HTR-8/SVneo (cell line): ENCODE data around the gene STXBP5.
"Not testable (repeated sequence)": the region's sequence is repeated elsewhere in the genome, so short reads cannot be mapped to it uniquely, and the experiment has no call there.

ENCODE experiments used
- DNase-seq: peaks from one replicate; pipeline ENCODE4 v3.0.0; 2011; ENCODE audit warnings: low spot score, mixed read lengths; ENCODE audit not compliant: insufficient read length
- FAIRE-seq: peaks from 2 replicates; lab custom pipeline; 2011; peaks lifted over from hg19 to GRCh38; lab: Jason Lieb, UNC

STXBP5 gene

DNA sequence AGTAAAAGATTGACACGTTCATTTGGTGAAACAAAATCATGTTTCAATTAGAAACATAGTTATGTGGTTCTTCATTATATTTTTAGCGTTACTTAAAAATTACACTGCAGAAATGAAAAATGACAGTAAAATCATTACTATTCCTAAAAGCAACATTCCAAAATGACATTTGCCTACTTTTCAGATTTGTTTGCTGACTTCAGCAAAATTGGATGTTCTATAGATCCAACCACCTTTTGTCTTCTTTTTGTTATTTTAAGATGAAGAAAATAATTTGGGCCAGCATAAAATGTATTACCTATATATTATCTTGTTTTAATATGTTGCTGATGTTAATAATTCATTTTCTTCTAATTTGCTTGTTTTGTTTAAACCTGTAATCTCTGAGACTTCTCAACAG lies 30.5 kb downstream of the STXBP5 start:
- no peak for FAIRE-seq

DNA sequence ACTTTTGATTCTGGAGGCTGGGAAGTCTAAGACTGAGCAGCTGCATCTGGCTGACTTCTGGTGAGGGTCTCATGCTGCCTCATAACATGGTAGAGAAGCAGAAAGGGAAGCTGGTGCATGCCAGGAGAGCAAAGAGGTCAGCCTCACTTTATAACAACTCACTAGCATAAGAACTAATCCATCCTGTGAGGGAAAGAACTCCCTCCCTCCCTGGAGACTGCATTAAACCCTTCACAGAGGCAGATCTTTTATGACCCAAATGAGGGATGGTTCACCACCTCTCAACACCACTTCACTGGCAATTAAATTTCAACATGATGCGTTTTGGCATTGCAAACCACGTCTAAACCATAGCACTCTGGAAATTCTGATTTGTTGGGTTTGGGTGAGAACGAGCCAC lies 33.9 kb downstream of the STXBP5 start:
- no peak for DNase-seq
- no peak for FAIRE-seq

More for the DNA sequence above, 30.5 kb downstream of the STXBP5 start:
- no peak for DNase-seq

DNA sequence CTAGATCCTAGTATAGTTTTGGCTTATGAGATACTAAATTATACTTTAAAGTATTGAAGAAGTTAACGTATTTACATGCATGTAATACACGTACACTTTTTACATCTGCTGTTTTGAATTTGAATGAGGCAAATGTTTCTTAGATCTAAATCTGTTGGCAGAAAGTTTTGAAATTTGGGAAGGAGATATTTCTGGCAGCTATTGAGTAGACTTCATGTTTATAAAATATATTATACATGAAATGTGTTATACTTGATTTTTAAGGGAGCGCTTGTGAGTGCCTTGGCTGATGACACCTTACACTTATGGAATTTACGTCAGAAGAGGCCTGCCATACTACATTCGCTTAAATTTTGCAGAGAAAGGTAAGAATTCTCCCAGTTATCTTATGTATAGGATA lies 34.7 kb downstream of the STXBP5 start:
- FAIRE-seq, result no peak

DNA sequence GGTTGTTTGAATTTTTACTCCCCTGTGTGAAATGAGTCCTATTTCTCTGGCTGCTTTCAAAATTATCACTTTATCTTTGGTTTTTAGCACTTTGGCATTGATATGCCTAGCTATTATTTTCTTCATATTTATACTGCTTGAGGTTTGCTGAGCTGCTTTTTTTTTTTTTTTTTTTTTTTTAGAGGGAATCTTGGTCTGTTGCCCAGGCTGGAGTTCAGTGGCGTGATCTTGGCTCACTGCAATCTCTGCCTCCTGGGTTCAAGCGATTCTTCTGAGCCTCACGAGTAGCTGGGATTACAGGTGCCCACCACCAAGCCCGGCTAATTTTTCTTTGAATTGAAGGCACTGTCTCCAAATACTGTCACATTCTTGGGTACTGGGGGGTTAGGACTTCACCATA lies 40.6 kb downstream of the STXBP5 start:
- FAIRE-seq (no peak), DNase-seq (no peak)

More for the DNA sequence above, 34.7 kb downstream of the STXBP5 start:
- DNase-seq, result no peak

DNA sequence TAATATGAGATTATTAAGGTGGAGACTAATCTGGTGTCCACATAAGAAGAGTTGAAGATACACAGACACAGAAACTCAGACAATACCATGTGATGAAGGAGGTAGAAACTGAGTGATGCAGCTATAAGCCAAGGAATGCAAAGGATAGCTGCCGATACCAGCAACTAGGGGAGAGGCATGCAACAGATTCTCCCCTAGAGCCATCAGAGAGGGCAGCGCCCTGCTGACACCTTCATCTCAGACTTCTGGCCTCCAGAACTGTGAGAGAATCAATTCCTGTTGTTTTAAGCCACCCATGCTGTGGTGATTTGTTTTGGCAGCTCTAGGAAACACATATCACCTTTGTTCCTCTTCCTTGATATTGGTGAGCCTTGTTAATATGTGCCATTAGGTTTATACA lies 41.5 kb downstream of the STXBP5 start:
- no peak for DNase-seq
- no peak for FAIRE-seq

DNA sequence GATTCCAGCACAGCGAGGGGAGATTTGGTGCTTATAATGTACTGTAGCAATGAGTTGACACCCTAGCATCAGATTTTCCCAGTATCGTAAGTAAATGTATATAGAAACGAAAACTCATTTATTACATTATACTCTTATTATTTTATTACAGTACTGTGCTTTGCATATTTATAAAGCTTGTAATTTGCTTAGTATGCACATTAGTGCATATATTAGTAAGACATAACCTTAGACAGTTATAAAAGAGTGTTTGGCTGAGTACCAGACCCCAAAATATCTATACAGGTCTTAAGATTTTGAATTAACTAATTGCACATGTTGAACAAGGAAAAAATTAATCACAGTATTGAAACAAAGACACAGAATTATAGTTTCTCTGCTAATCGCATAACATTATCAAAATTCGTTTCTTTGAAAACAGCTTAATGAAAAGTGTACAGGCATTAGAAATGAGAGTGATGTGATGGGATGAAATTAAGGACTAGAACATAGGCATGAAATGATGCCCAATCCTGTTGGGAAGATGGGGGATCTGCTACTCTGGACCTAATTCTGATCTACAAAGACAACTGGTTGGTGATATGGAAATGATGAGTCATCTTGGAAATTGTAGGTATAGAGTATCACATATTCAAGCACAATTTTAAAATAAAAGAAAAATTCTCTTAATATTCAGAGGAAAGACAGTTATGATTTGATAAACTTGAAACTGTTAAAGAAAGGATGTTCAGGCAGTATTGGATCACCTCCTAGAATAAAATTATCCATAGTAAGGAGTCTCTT lies 42.8 kb downstream of the STXBP5 start:
- DNase-seq (no peak), FAIRE-seq (no peak)

DNA sequence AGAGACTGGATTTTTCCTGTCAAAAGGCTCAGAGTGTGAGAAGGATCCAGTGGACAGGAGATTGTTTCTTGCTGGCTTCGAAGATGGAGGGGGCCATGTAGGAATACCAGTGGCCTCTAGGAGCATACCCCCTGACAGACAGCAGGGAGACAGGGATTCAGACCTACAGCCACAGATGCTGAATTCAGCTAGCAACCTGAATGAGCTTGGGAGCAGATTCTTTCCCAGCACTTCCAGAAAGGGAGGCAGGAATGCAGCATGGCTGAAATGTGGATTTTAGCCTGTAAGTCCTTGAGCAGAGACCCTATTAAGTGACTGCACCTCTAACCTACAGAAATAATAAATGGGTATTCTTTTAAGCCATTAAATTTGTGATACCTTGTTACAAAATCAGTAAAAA lies 44.6 kb downstream of the STXBP5 start:
- FAIRE-seq, result no peak
- no peak for DNase-seq

DNA sequence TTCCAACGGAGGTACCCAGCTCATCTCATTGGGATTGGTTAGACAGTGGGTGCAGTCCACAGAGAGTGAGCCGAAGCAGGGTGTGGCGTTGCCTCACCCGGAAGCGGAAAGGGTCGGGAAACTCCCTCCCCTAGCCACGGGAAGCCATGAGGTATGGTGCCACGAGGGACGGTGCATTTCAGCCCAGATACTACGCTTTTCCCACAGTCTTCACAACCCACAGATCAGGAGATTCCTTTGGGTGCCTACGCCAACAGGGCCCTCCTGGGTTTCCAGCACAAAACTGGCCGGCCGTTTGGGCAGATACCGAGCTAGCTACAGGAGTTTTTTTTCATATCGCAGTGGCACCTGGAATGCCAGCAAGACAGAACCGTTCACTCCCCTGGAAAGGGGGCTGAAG lies 46.9 kb downstream of the STXBP5 start:
- FAIRE-seq, result no peak

DNA sequence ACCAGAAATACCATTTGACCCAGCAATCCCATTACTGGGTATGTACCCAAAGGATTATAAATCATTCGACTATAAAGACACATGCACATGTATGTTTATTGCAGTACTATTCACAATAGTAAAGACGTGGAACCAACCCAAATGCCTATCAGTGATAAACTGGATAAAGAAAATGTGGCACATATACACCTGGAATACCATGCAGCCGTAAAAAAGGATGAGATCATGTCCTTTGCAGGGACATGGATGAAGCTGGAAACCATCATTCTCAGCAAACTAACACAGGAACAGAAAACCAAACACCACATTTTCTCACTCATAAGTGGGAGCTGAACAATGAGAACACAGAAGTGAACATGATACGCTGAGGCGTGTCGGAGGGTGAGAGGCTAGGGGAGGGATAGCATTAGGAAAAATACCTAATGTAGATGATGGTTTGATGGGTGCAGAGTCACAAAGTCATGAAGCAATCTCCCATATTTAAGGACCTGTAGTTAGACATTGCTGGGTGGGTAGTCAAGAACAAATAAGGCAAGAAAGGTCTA lies 50.8 kb downstream of the STXBP5 start:
- FAIRE-seq, result not testable (repeated sequence)

More for the DNA sequence above, 46.9 kb downstream of the STXBP5 start:
- DNase-seq, result no peak

DNA sequence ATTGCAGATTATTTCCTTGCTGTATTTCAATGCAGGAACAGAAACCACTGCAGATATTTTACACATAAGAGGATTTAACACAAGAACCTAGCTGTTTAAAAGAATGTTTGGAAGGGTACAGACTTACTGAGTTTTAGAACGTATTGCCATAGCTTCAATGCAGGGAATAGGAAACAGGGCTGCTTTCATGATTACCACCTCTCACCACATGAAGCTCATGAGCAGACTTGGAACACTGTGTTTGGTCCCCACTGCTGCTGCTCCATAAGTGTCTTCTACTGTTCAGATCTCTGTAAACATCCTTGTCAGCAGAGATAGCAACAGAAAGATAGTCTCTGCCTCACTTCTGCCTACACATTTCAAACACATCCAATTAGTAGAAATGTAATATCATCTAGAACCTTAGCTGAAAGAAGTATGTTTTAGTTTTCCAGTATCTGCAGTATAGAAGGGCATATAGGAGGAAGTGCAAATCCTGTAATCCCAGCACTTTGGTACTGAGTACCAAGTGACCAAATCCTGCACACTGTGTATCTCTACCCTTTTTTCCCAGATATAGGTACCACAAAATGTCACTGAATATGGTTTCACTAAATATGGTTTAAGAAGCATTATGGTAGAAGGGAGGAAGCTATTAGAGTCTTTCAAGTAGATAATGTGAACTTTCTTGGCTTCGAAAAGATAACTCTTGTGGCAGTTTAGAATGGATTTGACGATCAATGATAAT lies 51.9 kb downstream of the STXBP5 start:
- no peak for FAIRE-seq
- no peak for DNase-seq

More for the DNA sequence above, 50.8 kb downstream of the STXBP5 start:
- not testable (repeated sequence) for DNase-seq

DNA sequence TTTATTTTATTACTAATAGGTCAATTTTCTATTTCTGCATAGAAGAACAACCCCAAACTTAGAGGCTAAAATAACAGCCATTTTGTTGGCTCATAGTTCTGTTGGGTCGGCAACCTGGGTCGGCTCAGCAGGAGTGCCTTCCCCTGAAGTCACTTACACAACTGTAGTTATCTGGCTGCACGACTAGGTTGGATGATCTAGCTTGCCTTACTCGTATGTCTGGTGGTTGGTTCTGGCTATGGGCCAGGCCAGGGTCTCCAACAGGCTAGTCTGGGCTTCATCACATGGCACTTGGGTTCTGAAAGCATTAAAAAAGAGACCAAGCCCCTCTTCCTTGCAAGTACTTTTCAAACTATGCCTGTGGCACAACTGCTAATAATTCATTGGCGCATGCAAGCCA lies 53.5 kb downstream of the STXBP5 start:
- FAIRE-seq, result no peak

DNA sequence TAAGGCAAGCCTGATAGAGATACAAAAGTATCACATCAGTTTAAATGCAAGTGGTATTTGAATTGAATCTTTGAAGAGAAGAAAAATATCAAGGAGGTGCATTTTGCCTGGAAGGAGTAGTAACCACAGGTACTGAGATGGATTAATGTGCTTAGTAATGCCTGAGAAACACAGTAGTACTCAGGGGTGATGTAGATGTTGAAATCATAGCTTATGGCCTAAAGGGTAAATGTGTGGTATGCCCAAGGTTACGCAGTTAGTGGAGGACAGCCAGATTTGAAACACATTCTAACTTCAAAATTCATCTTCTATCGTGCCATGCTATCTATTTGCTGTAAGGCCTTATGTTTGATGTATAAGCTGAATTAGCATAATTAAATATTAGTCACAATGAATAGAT lies 55.9 kb downstream of the STXBP5 start:
- FAIRE-seq (no peak), DNase-seq (no peak)

More for the DNA sequence above, 53.5 kb downstream of the STXBP5 start:
- no peak for DNase-seq

DNA sequence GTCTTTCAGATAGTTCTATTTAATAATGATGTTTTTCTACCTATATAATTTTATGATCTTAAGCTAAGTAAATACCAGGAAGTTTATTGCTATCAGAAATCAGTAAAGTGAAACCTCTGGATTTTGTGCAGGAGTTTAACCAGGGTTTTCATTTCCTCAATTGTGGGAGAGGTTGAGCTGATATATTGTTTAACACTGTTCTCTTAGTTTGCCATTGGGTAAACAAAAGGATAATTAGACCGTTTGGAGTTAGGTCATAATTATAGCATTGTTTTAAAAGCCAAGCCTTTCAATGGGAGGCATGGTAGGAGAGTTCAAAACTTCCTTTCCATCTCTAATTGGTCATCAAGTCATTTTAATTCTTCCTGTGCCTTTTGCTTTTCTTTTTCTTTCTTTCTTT lies 58.7 kb downstream of the STXBP5 start:
- DNase-seq, result no peak
- FAIRE-seq, result no peak

DNA sequence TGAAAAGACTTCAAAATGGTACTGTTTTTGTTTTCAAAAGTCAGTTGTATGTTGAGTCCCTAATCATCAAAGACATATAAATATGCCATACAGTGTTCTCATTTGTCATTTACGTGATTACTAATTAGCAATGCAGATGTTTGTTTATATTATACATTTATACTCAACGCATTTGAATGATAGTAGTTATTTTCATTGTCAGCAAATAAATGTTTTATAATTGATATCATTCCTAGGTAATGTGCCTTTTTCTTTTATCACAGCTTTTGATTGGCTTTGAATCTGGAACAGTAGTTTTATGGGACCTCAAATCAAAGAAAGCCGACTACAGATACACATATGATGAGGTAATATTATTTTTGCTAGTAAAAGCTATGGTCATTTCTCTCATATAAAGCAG lies 62.6 kb downstream of the STXBP5 start:
- no peak for FAIRE-seq
- DNase-seq, result no peak

DNA sequence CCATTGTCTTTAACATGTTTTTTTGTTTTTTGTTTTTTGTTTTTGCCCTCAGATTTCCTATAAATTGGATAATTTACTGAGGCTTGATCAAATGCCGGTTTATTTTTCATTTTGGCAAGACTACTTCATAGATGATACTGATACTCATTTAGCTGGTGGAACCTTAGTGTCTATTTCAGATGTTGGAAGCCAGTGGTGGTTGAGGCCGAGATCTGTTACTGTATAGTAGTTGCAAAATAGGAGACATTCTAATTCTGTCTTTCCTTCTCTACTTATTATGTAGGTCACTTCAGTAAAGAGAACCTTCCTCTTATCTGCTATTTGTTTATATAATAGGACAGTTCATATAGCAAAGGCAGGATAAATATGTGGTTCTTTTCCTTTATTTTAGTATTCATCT lies 63.4 kb downstream of the STXBP5 start:
- FAIRE-seq, result no peak
- no peak for DNase-seq

DNA sequence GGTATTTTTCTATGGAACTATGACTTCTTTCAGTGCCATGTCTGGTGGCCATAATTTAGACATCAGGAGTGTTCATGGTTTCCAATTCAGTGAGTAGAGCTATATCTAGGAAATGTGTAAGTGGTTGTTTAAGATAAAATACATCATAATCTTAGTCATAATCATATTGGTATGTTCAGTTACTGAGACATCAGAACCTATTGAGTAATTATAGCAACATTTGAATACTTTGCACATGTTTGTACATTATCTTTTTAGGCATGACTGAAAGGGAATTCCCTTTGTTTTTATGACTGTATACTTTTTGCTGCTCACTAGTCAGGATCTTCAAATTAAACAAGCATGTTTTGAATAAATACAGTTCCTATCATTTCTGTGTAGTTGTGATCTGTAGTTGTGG lies 64.0 kb downstream of the STXBP5 start:
- DNase-seq, result no peak
- no peak for FAIRE-seq

DNA sequence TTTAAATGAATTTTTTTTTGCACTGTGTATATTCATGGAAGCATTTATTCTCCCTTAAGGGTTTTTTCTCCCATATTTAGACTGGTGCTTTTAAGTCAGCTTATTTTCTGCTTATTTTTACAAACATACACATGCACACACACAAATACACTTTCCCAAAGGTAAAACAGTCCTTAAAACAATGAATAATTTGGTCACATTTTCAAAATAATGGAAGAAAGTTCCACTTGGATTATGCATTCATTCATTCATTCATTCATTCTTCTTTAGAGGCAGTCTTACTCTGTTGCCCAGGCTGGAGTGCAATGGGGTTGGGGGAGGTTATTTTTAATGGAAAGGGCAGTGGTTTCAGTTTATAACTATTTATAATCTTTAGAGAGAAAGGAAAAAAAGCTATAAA lies 69.8 kb downstream of the STXBP5 start:
- DNase-seq (no peak), FAIRE-seq (no peak)

DNA sequence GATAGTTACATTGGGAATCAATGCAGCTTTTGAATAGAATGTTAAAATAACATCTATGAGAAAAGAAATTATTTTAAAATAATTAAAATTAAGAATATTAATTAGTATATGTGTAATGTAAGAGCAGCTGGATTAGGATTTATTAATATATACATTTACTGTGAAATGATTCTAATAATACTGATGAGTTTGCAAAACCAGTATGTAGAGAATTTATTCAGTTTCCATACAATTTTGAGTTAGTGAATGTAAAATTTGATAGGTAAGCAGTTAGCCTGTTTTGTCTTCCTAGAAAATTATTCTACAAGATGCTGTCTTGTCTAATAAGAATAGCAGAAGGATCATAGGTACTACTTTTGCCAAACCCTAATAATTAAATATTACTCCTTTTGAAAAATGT lies 70.6 kb downstream of the STXBP5 start:
- DNase-seq (no peak), FAIRE-seq (no peak)

DNA sequence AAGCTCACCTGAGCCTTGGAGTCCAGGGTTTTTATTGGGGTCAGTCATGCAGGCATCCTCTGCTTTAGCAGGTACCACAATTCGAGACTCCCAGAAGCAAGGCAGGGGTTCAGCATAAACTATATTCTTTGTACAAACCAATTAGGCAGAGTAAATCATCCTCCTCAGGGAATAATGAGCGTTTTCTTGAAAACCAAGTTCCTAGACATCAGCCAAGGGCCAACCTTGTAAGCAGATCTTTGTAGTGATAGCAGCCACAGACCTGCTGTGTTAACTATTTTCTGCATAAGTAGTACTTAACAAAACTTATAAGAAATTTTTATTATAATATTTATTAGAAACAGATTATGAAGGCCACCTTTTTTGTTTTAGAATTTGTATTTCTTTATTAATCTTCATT lies 74.7 kb downstream of the STXBP5 start:
- FAIRE-seq (no peak), DNase-seq (no peak)

DNA sequence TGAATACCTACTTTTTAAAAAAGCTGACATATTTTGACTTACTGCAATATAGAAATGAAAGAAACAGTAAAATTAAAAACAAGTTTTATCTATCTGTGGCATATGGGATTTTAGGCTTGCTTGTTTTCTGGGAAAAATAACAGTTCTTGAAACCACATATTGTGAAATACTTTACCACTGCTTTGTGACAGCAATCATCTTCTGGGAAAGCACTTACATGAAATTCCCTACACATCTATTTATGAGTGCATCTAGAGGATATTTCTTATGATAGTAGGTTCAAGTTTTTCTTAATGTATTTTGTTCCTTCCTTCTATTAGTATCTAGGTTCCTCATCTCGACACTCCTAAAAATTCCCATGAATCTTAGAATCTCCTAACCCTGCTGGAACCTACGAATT lies 75.2 kb downstream of the STXBP5 start:
- DNase-seq (no peak), FAIRE-seq (no peak)

DNA sequence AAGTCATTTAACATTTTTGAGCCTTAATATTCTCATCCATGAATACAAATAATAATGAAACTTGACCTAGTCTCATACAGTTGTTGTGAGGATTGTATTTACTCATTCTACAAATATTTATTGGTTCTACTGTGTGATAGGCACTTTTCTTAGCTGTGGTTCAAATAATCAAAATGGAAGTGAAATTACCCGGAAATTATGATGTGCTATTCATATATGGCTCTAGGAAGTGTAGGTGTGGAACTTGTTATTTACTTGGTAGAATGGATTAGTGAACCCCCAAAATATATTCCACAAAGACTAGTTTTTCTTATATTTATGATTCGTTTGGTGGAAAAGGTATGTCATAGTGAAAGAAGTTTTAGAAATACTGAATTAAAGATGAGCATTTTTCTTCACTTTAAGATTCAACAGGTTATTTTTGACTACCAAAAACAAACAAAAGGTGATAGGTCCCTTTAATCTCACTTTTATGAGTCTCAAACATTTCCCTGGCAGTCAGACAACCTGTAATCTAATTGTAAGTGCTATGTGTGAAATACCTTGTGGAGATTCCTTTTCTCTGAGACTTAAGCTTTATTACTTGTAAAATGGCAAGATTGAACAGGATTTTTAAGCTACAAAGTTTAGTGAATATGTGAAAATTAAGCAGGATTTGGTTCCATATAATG lies 77.8 kb downstream of the STXBP5 start:
- DNase-seq (no peak), FAIRE-seq (no peak)
